ENCODE results near the gene BOD1.

The BOD1 gene

GRCh38 chr5:173582216-173583111 lies 34.0 kb downstream of the BOD1 start:
- in situ Hi-C loops (cut with MboI; ENCODE audit: low sequenced_read_pairs), result no loop called here

GRCh38 chr5:173581408-173582215 lies 34.8 kb downstream of the BOD1 start:
- in situ Hi-C loops (cut with MboI; ENCODE audit: low sequenced_read_pairs), result no loop called here

- in situ Hi-C loops (cut with MboI; ENCODE audit: low sequenced_read_pairs), result no loop called here
Observed at GRCh38 chr5:173578947-173579615, 37.4 kb downstream of the BOD1 start.

- in situ Hi-C loops (cut with MboI; ENCODE audit: low sequenced_read_pairs), result no loop called here
Observed at GRCh38 chr5:173577817-173578216, 38.6 kb downstream of the BOD1 start.

- in situ Hi-C loops (cut with MboI; ENCODE audit: low sequenced_read_pairs), result no loop called here
Observed at GRCh38 chr5:173577166-173577565, 39.3 kb downstream of the BOD1 start.

- in situ Hi-C loops (cut with MboI; ENCODE audit: low sequenced_read_pairs), result no loop called here
Observed at GRCh38 chr5:173575985-173576384, 40.5 kb downstream of the BOD1 start.

- in situ Hi-C loops (cut with MboI; ENCODE audit: low sequenced_read_pairs), result loop anchor here (25.0 kb wide), 1 partner anchor 288 kb away; no protein-coding TSS in a partner anchor
Observed at GRCh38 chr5:173574983-173575382, 41.5 kb downstream of the BOD1 start.

GRCh38 chr5:173573126-173573960 lies 43.1 kb downstream of the BOD1 start:
- in situ Hi-C loops (cut with MboI; ENCODE audit: low sequenced_read_pairs), result loop anchor here (25.0 kb wide), 1 partner anchor 286 kb away; no protein-coding TSS in a partner anchor

GRCh38 chr5:173572431-173573125 lies 43.9 kb downstream of the BOD1 start:
- in situ Hi-C loops (cut with MboI; ENCODE audit: low sequenced_read_pairs), result loop anchor here (25.0 kb wide), 1 partner anchor 285 kb away; no protein-coding TSS in a partner anchor

- in situ Hi-C loops (cut with MboI; ENCODE audit: low sequenced_read_pairs), result loop anchor here (25.0 kb wide), 1 partner anchor 283 kb away; no protein-coding TSS in a partner anchor
Observed at GRCh38 chr5:173570321-173571090, 45.9 kb downstream of the BOD1 start.

GRCh38 chr5:173568703-173569102 lies 47.7 kb downstream of the BOD1 start:
- in situ Hi-C loops (cut with MboI; ENCODE audit: low sequenced_read_pairs), result loop anchor here (25.0 kb wide), 1 partner anchor 281 kb away; no protein-coding TSS in a partner anchor

GRCh38 chr5:173568128-173568527 lies 48.3 kb downstream of the BOD1 start:
- in situ Hi-C loops (cut with MboI; ENCODE audit: low sequenced_read_pairs), result loop anchor here (25.0 kb wide), 1 partner anchor 281 kb away; no protein-coding TSS in a partner anchor

GRCh38 chr5:173567548-173567947 lies 48.9 kb downstream of the BOD1 start:
- in situ Hi-C loops (cut with MboI; ENCODE audit: low sequenced_read_pairs), result loop anchor here (25.0 kb wide), 1 partner anchor 280 kb away; no protein-coding TSS in a partner anchor

GRCh38 chr5:173565491-173566072 lies 50.9 kb downstream of the BOD1 start:
- in situ Hi-C loops (cut with MboI; ENCODE audit: low sequenced_read_pairs), result loop anchor here (25.0 kb wide), 1 partner anchor 278 kb away; no protein-coding TSS in a partner anchor

- in situ Hi-C loops (cut with MboI; ENCODE audit: low sequenced_read_pairs), result loop anchor here (25.0 kb wide), 1 partner anchor 277 kb away; no protein-coding TSS in a partner anchor
Observed at GRCh38 chr5:173564106-173564505, 52.3 kb downstream of the BOD1 start.

GRCh38 chr5:173563246-173563645 lies 53.2 kb downstream of the BOD1 start:
- in situ Hi-C loops (cut with MboI; ENCODE audit: low sequenced_read_pairs), result loop anchor here (25.0 kb wide), 1 partner anchor 276 kb away; no protein-coding TSS in a partner anchor

GRCh38 chr5:173562451-173562850 lies 54.0 kb downstream of the BOD1 start:
- in situ Hi-C loops (cut with MboI; ENCODE audit: low sequenced_read_pairs), result loop anchor here (25.0 kb wide), 1 partner anchor 275 kb away; no protein-coding TSS in a partner anchor
